GM21529 (cell line): ENCODE data around the gene PCYOX1L.

ENCODE experiments used
- ATAC-seq: cut with Tn5 transposase; IDR thresholded peaks from one replicate; pipeline ENCODE4 v1.9.1; 2021; ENCODE audit not compliant: unreplicated experiment

PCYOX1L gene

GRCh38 chr5:149418910-149419531 lies 61.2 kb downstream of the PCYOX1L start:
- ATAC-seq: no peak
